Measurements from ENCODE around the gene OR2T10. TPM values are rescaled to one million over a fixed set of nuclear protein-coding genes. Genes with fewer than 3 reads are reported as not detected.
"Not testable (repeated sequence)": the region's sequence is repeated elsewhere in the genome, so short reads cannot be mapped to it uniquely, and the experiment has no call there.

The OR2T10 gene
- total RNA-seq, 1 experiment from 2014 or later, result not detected

DNA sequence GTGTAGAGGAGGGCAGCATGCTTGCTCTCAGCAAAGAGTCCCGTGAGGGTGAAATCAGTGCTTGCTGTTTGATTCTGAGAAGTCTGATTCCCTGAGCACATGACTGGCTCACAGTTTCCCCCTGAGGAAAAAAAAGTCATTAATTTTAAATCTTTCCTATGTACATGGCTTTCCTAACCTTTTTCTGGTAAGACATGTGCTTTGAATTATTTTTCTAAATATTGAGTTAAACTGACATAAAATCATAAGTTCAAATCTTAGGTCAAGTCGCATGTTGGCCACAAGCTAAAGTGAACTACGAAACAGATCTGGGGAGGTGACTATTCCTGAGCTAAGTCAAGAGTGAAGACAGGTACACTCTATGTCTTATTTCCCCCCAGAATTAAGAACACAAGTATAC, 22.8 kb downstream of the OR2T10 start, which contains the start of gene OR2T34:
Gene OR2T34, minus strand, starts transcription at position 101 of the 400 bp plus-strand sequence. Its CDS starts 0 bp downstream, at position 101.
- not testable (repeated sequence) for H3K9me3 ChIP-seq (replicated peaks); H3K36me3 ChIP-seq; H3K4me3 ChIP-seq; H3K27ac ChIP-seq; DNase-seq (ENCODE audit: low read depth in 1 of 2, low spot score in 2 of 2); H3K4me1 ChIP-seq (replicated peaks); H3K27me3 ChIP-seq (replicated peaks)

DNA sequence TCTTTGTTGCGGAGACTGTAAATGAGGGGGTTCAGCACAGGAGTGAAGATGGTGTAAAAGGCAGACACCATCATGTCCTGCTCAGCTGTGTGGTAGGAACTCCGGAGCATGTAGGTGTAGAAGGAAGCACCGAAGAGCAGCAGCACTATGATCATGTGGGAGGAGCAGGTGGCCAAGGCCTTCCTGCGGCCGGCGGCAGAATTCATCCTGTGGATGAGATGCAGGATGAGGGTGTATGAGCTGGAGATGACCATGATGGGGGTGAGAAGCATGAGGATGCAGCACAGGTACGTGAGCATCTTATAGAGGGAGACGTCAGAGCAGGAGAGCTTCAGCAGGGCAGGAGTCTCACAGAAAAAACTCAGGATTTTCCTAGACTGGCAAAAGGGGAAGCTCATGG, 23.6 kb downstream of the OR2T10 start:
- not testable (repeated sequence) for H3K36me3 ChIP-seq; H3K27me3 ChIP-seq (replicated peaks); H3K27ac ChIP-seq; H3K9me3 ChIP-seq (replicated peaks); H3K4me1 ChIP-seq (replicated peaks); DNase-seq (ENCODE audit: low read depth in 1 of 2, low spot score in 2 of 2); H3K4me3 ChIP-seq

DNA sequence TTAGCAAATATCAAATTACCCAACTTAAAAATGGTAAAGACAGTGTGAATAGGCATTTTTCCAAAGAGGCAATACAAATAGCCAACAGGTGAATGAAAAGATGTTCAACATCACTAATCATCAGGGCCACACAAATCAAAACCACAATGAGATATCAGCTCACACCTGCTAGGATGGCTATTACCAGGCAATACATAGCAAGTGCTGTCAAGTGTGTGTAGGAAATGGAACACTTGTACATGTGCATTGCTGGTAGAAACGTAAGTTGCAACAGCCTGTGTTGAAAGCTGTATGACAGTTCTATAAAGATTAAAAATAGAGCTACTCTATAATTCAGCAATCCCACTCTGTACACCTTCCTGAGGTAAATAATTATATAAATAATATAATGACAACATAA, 25.5 kb downstream of the OR2T10 start:
- DNase-seq (ENCODE audit: low read depth in 1 of 2, low spot score in 2 of 2); H3K4me3 ChIP-seq; H3K27ac ChIP-seq; H3K9me3 ChIP-seq (replicated peaks); H3K4me1 ChIP-seq (replicated peaks); H3K36me3 ChIP-seq; H3K27me3 ChIP-seq (replicated peaks): not testable (repeated sequence)

DNA sequence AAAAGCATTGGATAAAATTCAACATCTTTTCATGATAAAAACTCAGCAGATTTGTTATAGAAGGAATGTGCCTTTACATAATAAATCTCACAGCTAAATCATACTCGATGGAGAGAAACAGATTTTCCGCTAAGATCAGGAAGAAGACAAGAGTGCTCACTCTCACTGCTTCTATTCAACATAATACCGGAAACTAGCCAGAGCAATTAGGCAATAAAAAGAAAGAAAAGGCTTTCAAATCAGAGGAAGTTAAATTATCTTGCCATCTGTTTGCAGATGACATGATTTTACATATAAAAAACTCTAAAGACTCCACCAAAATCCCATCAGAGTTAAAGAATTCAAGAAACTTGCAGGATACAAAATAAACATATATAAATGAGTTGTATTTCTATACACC, 26.7 kb downstream of the OR2T10 start:
- not testable (repeated sequence) for H3K36me3 ChIP-seq; H3K27ac ChIP-seq; H3K27me3 ChIP-seq (replicated peaks); H3K4me1 ChIP-seq (replicated peaks); DNase-seq (ENCODE audit: low read depth in 1 of 2, low spot score in 2 of 2); H3K4me3 ChIP-seq; H3K9me3 ChIP-seq (replicated peaks)

DNA sequence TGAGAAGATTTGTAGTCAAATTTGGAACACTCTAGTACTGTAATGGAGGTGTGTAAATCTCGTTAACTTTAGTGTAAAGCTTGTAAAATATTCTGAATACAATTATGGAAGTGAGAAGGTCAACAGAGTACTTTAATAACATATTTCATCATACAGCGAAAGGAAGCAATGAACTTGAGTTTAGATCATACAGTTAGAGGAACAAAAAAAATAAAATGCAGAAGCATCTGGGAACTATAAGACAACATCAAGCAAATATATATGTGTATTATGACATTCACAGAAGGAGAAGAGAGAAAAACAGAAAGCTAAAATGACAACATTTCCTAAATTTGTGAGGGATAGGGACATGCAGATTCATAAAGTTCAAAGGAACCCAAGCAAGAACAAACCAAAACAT, 28.5 kb downstream of the OR2T10 start:
- not testable (repeated sequence) for DNase-seq (ENCODE audit: low read depth in 1 of 2, low spot score in 2 of 2)

DNA sequence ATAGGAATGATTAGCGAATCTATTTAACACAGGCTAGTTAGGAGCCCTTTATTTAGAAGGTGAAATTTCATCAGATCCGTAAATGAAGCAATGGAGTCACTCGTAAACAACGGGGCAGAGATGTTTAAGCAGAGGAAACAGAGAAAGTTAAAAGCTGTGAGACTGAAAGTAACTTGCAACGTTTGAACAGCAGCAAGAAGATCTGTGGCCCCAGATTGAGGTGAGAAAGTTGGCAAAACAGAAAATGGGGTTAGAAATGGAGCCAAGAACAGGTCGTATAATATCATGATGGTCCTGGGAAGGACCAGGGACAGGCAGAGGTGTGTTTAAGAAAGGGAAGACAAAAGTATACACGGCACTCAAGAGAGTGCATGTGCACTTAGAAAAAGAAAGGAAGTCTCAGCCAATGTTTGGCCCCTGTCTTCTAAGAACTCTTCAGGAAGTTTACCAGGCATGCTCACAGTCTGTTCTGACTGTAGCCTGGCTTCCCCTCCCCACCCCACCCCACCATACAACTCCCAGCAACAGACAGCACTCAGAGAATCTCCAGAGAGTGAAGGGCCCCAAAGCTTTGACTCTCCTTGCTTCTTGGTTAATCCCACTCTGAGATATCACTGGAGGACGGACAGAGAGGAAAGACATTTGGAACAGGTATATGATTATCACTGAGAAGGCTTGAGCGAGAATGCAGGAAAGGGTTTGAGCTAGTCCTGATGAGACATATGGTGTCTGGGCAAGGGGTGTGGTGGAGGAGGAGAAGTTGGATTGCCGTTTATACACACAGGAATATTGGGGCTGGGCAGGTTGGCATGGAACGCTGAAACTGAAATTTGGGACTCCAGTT, 31.7 kb downstream of the OR2T10 start:
- H3K27me3 ChIP-seq (replicated peaks); DNase-seq (ENCODE audit: low read depth in 1 of 2, low spot score in 2 of 2); H3K9me3 ChIP-seq (replicated peaks); H3K4me3 ChIP-seq; H3K27ac ChIP-seq; H3K4me1 ChIP-seq (replicated peaks); H3K36me3 ChIP-seq: not testable (repeated sequence)

More for the DNA sequence above, 28.5 kb downstream of the OR2T10 start:
- not testable (repeated sequence) for H3K9me3 ChIP-seq (replicated peaks); H3K36me3 ChIP-seq; H3K27me3 ChIP-seq (replicated peaks); H3K4me3 ChIP-seq; H3K4me1 ChIP-seq (replicated peaks); H3K27ac ChIP-seq

DNA sequence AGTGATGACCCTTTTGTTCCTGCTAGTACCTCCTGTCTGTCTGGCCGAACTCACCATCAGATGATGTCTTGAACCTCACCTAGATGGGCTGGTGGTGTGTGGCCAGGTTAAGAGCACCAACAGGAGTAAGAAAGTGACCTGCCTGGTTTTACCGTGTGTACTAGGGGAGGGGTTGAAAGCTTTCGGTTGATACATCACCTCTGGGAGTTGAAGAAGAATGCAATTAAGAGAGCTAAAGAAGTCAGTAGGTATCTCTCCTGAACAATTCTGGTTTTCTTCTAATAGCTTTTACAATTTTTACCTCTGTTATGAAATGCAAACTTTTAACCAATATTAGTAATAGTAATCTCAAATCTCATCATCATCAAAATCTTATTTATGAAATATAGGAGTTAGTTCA, 34.8 kb downstream of the OR2T10 start, which contains the start of gene OR2T29:
Gene OR2T29, minus strand, starts transcription at position 101 of the 400 bp plus-strand sequence. CDS start 3,281 bp downstream, outside the sequence.
- not testable (repeated sequence) for H3K4me3 ChIP-seq; H3K9me3 ChIP-seq (replicated peaks); H3K27ac ChIP-seq; H3K4me1 ChIP-seq (replicated peaks); H3K27me3 ChIP-seq (replicated peaks); H3K36me3 ChIP-seq; DNase-seq (ENCODE audit: low read depth in 1 of 2, low spot score in 2 of 2)

DNA sequence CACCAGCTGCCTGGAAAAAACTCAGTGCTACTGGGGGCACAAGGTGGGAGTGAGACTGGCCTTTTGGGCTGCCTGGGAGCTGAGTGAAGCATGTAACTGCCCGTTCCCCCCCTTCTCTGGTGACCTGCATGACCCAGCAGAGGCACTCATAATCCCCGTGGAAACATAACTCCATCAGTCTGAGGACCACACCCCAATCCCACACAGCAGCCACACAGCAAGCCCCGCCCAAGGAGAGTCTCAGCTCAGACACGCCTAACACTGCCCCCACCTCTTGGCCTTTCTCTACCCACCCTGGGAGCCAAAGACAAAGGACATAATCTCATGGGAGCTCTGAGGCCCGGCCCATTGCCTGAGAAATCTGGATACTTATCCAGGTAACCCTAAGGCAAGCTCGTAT, 46.5 kb downstream of the OR2T10 start:
- not testable (repeated sequence) for H3K27me3 ChIP-seq (replicated peaks); H3K4me1 ChIP-seq (replicated peaks); H3K36me3 ChIP-seq; H3K27ac ChIP-seq; H3K9me3 ChIP-seq (replicated peaks); H3K4me3 ChIP-seq; DNase-seq (ENCODE audit: low read depth in 1 of 2, low spot score in 2 of 2)

DNA sequence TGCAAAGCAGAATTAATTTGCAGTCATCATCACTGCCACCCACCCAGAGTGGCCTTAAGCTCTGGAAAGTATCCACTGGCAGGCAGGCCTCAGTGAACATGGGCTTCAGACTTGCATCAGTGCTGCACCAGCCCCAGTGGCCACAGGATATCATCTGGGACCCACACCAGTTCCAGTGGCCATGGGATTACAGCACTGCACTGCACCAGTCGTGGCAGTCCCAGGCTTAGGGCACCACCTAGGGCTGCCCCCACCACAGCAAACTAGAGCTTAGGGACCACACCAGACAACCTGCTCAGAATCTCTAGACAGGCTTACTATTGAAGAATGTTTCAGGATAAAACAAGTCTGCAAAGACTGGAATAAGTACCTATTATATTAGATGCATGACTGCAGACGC, 50.1 kb downstream of the OR2T10 start:
- H3K4me3 ChIP-seq; H3K27ac ChIP-seq; H3K36me3 ChIP-seq; H3K4me1 ChIP-seq (replicated peaks); H3K9me3 ChIP-seq (replicated peaks); H3K27me3 ChIP-seq (replicated peaks); DNase-seq (ENCODE audit: low read depth in 1 of 2, low spot score in 2 of 2): not testable (repeated sequence)

Other genes with a start within 250 kb of the OR2T10 start
- not detected in 2 replicates for gene OR14C36, start 248.9 kb downstream of the OR2T10 start, total RNA-seq (2014; rRNA removed; shearing (Covaris generic))
- not detected in 2 replicates for gene OR2T4, start 236.0 kb downstream of the OR2T10 start, total RNA-seq (2014; rRNA removed; shearing (Covaris generic))
- not detected in 2 replicates for gene OR2T6, start 222.0 kb downstream of the OR2T10 start, total RNA-seq (2014; rRNA removed; shearing (Covaris generic))
- not detected in 2 replicates for gene OR2T1, start 194.7 kb downstream of the OR2T10 start, total RNA-seq (2014; rRNA removed; shearing (Covaris generic))
- gene OR2T2, start 152.1 kb downstream of the OR2T10 start, total RNA-seq (2014; rRNA removed; shearing (Covaris generic)), result not detected in 2 replicates
- not detected in 2 replicates for gene OR2T3, start 124.3 kb downstream of the OR2T10 start, total RNA-seq (2014; rRNA removed; shearing (Covaris generic))
- not detected in 2 replicates for gene OR2T5, start 109.1 kb downstream of the OR2T10 start, total RNA-seq (2014; rRNA removed; shearing (Covaris generic))
- gene OR2G6, start 89.6 kb downstream of the OR2T10 start, total RNA-seq (2014; rRNA removed; shearing (Covaris generic)), result not detected in 2 replicates
- gene OR2T29, start 34.9 kb downstream of the OR2T10 start, total RNA-seq (2014; rRNA removed; shearing (Covaris generic)), result not detected in 2 replicates
- gene OR2T34, start 22.9 kb downstream of the OR2T10 start, total RNA-seq (2014; rRNA removed; shearing (Covaris generic)), result not detected in 2 replicates
- gene OR2T11, start 37.4 kb upstream of the OR2T10 start, total RNA-seq (2014; rRNA removed; shearing (Covaris generic)), result not detected in 2 replicates
- gene OR2T35, start 47.6 kb upstream of the OR2T10 start, total RNA-seq (2014; rRNA removed; shearing (Covaris generic)), result not detected in 2 replicates
- gene OR2T27, start 57.8 kb upstream of the OR2T10 start, total RNA-seq (2014; rRNA removed; shearing (Covaris generic)), result not detected in 2 replicates
- not detected in 2 replicates for gene OR14I1, start 105.1 kb upstream of the OR2T10 start, total RNA-seq (2014; rRNA removed; shearing (Covaris generic))
- not detected in 2 replicates for gene LYPD8, start 158.1 kb upstream of the OR2T10 start, total RNA-seq (2014; rRNA removed; shearing (Covaris generic))
- 26.1 and 34.1 TPM in 2 replicates for gene SH3BP5L, start 228.2 kb upstream of the OR2T10 start, total RNA-seq (2014; rRNA removed; shearing (Covaris generic))
- gene ZNF672, start 240.5 kb upstream of the OR2T10 start, total RNA-seq (2014; rRNA removed; shearing (Covaris generic)), result 23.1 and 27.7 TPM in 2 replicates